HG02870 (cell line): ENCODE measurements around the gene GLI1.
"Not testable (repeated sequence)": the region's sequence is repeated elsewhere in the genome, so short reads cannot be mapped to it uniquely, and the experiment has no call there.

Experiments
- ATAC-seq: cut with Tn5 transposase; IDR thresholded peaks from one replicate; pipeline ENCODE4 v1.9.1; 2021; ENCODE audit warnings: mild to moderate bottlenecking, moderate library complexity; ENCODE audit not compliant: unreplicated experiment

The GLI1 gene

DNA sequence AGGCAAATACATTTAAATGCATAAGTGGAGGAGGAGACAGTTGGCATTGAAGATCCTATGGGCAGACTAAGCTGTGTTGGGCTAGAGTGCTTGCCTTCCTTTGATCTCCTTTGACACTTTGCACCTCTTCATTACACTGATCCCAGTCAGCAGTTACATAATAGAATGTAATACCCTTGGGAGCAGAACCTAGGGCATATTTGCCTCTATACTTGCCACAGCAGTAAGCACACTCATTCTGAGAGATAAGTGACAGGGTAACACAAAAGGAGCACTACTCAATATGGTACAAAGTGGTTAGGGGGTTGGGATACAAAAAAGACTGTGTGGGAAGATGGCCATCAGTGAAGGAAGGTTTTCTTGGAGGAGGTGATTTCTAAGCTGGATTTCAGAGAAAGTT lies 37.2 kb downstream of the GLI1 start:
- ATAC-seq = no peak

DNA sequence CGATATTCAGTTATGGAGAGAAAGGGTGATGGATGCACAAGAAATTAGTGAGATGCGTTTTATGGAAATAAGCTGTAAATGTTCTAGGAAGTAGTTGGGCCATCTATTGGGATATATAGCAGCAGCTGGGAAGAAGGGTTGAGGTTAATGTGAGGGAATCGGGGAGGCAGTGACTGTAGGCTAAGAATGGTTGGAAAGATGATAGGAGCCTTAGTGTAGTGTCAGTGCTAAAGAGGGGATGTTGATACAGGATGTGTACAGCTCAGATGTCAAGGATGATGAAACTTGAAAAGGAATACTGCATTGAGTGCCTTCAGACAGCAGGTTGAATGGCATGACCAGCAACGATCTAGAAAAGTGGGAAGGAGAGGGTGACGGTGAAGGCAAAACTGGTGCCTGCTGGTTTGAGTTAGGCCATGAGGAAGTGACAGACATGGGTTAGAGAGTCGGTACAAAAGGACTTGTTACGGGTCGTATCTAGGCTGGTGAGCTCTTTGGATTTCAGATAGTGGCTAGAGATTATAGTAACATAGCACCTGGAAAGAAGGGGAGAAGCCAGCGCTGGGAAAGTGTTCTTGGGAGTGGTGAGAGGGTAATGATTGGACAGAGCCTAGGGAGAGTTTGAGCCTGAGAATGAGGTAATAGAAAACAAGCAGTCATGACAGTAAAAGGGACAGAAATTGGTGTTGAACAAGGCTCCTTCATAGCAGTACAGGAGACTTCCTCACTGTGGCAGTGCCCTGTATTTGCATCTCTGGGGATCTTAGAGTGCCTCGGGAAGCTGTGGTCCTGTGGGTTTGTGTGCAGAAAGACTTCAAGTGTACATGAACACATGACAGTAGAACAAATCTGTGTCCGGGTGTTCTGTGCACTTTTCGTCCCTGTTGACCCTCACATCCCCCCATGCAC lies 37.9 kb downstream of the GLI1 start:
- no peak for ATAC-seq

GRCh38 chr12:57498132-57498502 lies 38.5 kb downstream of the GLI1 start:
- no peak for ATAC-seq

DNA sequence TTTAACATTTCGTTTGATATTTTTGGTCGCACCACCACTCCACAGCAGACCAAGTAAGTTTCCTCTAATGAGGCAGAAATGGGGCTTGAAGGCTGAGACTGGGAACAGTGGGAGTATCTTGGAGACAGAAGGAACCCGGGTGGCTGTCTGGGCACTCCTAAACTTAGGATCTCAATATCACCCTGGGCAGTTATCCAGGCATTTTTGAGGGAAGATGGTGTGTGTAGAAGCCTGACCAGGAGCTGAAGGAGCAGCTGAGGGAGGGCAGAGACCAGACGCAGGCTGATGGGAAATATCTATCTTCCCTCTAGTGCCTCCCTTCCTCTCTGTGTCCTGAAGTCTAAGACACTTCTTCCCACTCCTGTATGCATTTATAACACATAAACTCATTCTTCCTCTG lies 39.0 kb downstream of the GLI1 start:
- ATAC-seq = no peak

DNA sequence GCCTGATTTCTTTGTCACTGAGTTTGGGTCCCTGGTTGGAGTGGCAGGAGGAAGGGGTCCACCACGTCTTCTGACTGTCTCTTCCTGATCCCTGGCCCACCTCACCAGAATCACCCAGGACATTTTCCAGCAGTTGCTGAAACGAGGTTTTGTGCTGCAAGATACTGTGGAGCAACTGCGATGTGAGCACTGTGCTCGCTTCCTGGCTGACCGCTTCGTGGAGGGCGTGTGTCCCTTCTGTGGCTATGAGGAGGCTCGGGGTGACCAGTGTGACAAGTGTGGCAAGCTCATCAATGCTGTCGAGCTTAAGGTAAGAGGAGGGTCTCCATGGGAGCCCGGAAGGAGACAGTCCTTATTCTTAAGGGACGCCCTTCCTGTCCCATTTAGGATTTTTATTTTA lies 40.6 kb downstream of the GLI1 start:
- ATAC-seq = no peak

DNA sequence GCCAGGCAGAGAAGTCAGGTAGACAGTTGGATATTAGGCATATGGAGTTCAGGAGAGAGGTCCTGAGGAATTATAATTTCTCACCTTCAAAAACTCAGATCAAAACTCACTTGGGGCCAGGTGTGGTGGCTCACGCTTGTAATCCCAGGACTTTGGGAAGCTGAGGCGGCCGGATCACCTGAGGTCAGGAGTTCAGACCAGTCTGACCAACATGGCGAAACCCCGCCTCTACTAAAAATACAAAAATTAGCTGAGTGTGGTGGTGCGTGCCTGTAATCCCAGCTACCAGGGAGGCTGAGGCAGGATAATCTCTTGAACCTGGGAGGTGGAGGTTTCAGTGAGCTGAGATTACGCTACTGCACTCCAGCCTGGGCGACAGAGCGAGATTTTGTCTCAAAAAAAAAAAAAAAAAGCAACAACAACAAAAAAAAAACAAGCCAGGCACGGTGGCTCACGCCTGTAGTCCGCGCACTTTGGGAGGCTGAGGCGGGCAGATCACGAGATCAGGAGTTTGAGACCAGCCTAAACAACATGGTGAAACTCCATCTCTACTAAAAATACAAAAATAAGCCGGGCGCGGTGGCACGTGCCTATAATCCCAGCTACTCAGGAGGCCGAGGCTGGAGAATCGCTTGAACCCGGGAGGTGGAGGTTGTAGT lies 42.9 kb downstream of the GLI1 start:
- not testable (repeated sequence) for ATAC-seq

GRCh38 chr12:57506541-57506940 lies 47.0 kb downstream of the GLI1 start:
- ATAC-seq = not testable (repeated sequence)

DNA sequence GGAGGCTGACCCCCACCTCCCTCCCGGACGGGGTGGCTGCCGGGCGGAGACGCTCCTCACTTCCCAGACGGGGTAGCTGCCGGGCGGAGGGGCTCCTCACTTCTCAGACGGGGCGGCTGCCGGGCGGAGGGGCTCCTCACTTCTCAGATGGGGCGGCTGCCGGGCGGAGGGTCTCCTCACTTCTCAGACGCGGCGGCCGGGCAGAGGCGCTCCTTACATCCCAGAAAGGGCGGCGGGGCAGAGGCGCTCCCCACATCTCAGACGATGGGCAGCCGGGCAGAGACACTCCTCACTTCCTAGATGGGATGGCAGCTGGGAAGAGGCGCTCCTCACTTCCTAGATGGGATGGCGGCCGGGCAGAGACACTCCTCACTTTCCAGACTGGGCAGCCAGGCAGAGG lies 48.2 kb downstream of the GLI1 start:
- ATAC-seq = not testable (repeated sequence)

GRCh38 chr12:57511161-57511560 lies 51.6 kb downstream of the GLI1 start:
- ATAC-seq = no peak

DNA sequence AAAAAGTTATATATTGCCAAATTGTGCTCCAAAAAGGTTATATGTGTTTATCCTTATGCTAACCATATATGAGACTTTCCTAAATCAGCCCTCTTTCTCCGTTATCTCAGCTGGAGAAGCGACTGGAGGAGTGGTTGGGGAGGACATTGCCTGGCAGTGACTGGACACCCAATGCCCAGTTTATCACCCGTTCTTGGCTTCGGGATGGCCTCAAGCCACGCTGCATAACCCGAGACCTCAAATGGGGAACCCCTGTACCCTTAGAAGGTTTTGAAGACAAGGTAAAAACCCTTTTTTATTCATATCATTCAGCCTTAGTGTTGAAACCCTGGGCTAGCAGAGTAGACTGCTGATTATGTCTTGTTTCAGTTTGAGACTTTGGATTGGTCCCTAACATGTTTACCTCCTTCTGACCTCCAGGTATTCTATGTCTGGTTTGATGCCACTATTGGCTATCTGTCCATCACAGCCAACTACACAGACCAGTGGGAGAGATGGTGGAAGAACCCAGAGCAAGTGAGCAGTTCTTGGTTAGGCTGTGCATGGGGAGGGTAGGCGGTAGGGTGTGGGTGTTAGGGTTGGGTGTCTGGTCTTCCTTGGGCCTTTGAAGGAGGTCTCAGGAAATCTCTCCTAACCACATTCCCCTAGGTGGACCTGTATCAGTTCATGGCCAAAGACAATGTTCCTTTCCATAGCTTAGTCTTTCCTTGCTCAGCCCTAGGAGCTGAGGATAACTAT lies 52.2 kb downstream of the GLI1 start:
- ATAC-seq = no peak

- ATAC-seq = no peak
Measured at GRCh38 chr12:57512665-57513064, 53.1 kb downstream of the GLI1 start.

GRCh38 chr12:57513266-57513665 lies 53.7 kb downstream of the GLI1 start:
- ATAC-seq = no peak

GRCh38 chr12:57513677-57514076 lies 54.1 kb downstream of the GLI1 start:
- ATAC-seq = not testable (repeated sequence)

- not testable (repeated sequence) for ATAC-seq
Measured at GRCh38 chr12:57514246-57514645, 54.7 kb downstream of the GLI1 start.

- no peak for ATAC-seq
Measured at GRCh38 chr12:57514720-57515407, 55.3 kb downstream of the GLI1 start.

DNA sequence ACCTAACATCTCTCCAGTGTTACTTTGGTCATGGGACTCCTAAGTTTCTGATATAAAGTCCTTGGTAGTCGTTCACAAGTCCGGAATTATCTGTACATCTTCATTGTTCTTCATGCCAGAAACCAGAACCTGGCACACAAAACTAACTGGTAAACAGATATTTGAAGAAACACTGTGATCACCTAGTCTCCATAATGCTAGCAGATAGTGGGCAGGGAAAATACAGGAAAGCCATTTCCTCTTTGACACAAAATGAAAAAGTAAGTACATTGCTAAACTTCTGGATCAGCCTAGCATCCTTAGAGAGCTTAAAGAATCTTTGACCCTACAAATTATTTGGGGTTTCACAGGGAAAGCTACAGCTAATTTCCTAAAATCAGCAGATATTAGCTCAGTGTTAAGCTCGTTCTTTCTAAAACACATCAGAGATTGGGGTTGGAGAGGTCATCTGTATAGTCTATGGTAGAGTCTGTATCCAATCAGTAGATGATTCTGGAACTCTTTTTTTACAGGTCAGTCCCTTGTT lies 55.9 kb downstream of the GLI1 start:
- no peak for ATAC-seq

DNA sequence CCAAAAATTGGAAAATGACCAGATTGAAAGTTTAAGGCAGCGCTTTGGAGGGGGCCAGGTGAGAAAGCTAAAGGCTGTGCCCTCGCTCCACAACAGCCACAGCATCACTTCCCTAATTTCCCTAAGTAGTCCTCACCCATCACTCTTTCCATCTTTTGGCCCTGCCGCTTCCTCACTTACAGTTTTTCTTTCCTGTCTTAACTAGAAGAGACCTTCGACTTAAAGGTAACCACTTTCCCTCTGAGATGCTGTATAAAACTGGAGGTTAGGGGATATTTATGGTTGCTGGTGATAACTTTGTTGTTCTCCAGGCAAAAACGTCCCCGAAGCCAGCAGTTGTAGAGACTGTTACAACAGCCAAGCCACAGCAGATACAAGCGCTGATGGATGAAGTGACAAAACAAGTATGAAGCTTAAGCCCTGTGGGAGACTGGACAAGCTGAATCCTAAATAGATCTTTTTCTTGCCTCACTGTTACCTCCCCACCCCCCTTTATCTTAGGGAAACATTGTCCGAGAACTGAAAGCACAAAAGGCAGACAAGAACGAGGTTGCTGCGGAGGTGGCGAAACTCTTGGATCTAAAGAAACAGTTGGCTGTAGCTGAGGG lies 56.5 kb downstream of the GLI1 start:
- ATAC-seq = no peak

GRCh38 chr12:57516617-57517153 lies 57.1 kb downstream of the GLI1 start:
- no peak for ATAC-seq

- no peak for ATAC-seq
Measured at GRCh38 chr12:57517187-57517586, 57.6 kb downstream of the GLI1 start.

DNA sequence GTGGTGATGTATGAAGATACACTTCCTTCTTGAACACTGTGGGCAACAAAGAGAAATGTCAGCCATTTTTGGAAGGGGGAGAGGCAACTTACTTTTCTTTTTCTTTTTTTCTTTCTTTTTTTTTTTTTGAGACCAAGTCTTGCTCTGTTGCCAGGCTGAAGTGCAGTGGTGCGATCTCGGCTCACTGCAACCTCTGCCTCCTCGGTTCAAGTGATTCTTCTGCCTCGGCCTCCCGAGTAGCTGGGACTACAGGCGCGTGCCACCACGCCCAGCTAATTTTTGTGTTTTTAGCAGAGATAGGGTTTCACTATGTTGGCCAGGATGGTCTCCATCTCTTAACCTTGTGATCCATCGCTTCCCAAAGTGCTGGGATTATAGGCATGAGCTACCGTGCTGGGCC lies 58.1 kb downstream of the GLI1 start:
- ATAC-seq = not testable (repeated sequence)
